DOHH2 (cell line): ENCODE data around the gene CTAGE1.

Experiments used
- H3F3A ChIP-seq: fragments of 200-600 bp; sonication (generic), shearing (Covaris generic); 2 replicates; pipeline ENCODE4 v1.6.0; 2016; ENCODE audit warnings: antibody characterized with exemption, mild to moderate bottlenecking; ENCODE audit not compliant: control insufficient read depth, insufficient read depth
- H3K27ac ChIP-seq: fragments of 200-600 bp; sonication (generic); 2 replicates; pipeline ENCODE4 v1.5.1; 2014; ENCODE audit warnings: low read depth, mild to moderate bottlenecking, low read length, moderate library complexity
- H3K27me3 ChIP-seq: fragments of 200-600 bp; sonication (generic); 2 replicates; pipeline ENCODE4 v1.6.1; 2014; ENCODE audit warnings: mild to moderate bottlenecking, low read length, mixed read lengths; ENCODE audit not compliant: control insufficient read depth
- H3K36me3 ChIP-seq: fragments of 200-600 bp; sonication (generic); 2 replicates; pipeline ENCODE4 v1.6.1; 2014; ENCODE audit warnings: mild to moderate bottlenecking, low read length, moderate library complexity, mixed read lengths; ENCODE audit not compliant: control insufficient read depth
- H3K4me1 ChIP-seq: fragments of 200-600 bp; sonication (generic); 2 replicates; pipeline ENCODE4 v1.6.1; 2014; ENCODE audit warnings: mild to moderate bottlenecking, low read length, mixed read lengths; ENCODE audit not compliant: control insufficient read depth
- H3K4me2 ChIP-seq: fragments of 200-600 bp; sonication (generic); 2 replicates; pipeline ENCODE4 v1.6.0; 2014; ENCODE audit warnings: mild to moderate bottlenecking, low read length, moderate library complexity
- H3K4me3 ChIP-seq: fragments of 200-600 bp; sonication (generic); 2 replicates; pipeline ENCODE4 v1.5.1; 2014; ENCODE audit warnings: mild to moderate bottlenecking, low read length, mixed read lengths
- H3K79me2 ChIP-seq: fragments of 200-600 bp; sonication (generic); 2 replicates; pipeline ENCODE4 v1.6.1; 2014; ENCODE audit warnings: mild to moderate bottlenecking, low read length, mixed read lengths; ENCODE audit not compliant: control insufficient read depth
- H3K9me2 ChIP-seq: fragments of 200-600 bp; sonication (generic); replicated peaks from 2 replicates; pipeline ENCODE4 v1.6.1; 2014; ENCODE audit warnings: mild to moderate bottlenecking, low read length, mixed read lengths; ENCODE audit not compliant: control insufficient read depth
- H3K9me3 ChIP-seq: fragments of 200-600 bp; sonication (generic); 2 replicates; pipeline ENCODE4 v1.6.1; 2014; ENCODE audit warnings: antibody characterized with exemption, low read length, mixed read lengths; ENCODE audit not compliant: control insufficient read depth, insufficient read depth
- H4K20me1 ChIP-seq: fragments of 200-600 bp; sonication (generic); 2 replicates; pipeline ENCODE4 v1.6.0; 2014; ENCODE audit warnings: low read depth, mild to moderate bottlenecking, antibody characterized with exemption, low read length, moderate library complexity; ENCODE audit not compliant: control insufficient read depth, insufficient read depth
- EZH2phosphoT487 ChIP-seq: fragments of 200-600 bp; sonication (generic); IDR thresholded peaks from 2 replicates; pipeline ENCODE4 v1.6.1; 2017; ENCODE audit warnings: borderline replicate concordance, mild to moderate bottlenecking, antibody characterized with exemption, low read length, moderate library complexity, mixed read lengths
- TF ChIP-seq, protein P1 (sequence below): fragments of 200-600 bp; sonication (generic); IDR thresholded peaks from one replicate; pipeline ENCODE4 v1.5.1; 2014; ENCODE audit warnings: antibody characterized with exemption, mild to moderate bottlenecking, low read depth, low read length; ENCODE audit not compliant: poor library complexity, severe bottlenecking

Gene CTAGE1

GRCh38 chr18:22370414-22370813 lies 47.3 kb downstream of the CTAGE1 start:
- Histone ChIP-seq H3K9me2 (no peaks in the 10 kb centered on the region), H3K4me2 (no peak overlapping the region), H3K36me3 (no peaks in the 10 kb centered on the region), H3F3A (no peaks in the 10 kb centered on the region), H3K4me1 (no peaks in the 10 kb centered on the region), H3K27ac (no peak overlapping the region), H3K79me2 (no peaks in the 10 kb centered on the region), H4K20me1 (no peaks in the 10 kb centered on the region), H3K27me3 (no peaks in the 10 kb centered on the region), H3K4me3 (no peak overlapping the region), H3K9me3 (no peaks in the 10 kb centered on the region)
- TF ChIP-seq, protein P1, sequence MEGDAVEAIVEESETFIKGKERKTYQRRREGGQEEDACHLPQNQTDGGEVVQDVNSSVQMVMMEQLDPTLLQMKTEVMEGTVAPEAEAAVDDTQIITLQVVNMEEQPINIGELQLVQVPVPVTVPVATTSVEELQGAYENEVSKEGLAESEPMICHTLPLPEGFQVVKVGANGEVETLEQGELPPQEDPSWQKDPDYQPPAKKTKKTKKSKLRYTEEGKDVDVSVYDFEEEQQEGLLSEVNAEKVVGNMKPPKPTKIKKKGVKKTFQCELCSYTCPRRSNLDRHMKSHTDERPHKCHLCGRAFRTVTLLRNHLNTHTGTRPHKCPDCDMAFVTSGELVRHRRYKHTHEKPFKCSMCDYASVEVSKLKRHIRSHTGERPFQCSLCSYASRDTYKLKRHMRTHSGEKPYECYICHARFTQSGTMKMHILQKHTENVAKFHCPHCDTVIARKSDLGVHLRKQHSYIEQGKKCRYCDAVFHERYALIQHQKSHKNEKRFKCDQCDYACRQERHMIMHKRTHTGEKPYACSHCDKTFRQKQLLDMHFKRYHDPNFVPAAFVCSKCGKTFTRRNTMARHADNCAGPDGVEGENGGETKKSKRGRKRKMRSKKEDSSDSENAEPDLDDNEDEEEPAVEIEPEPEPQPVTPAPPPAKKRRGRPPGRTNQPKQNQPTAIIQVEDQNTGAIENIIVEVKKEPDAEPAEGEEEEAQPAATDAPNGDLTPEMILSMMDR: no peak
- TF ChIP-seq EZH2phosphoT487: no peak

GRCh38 chr18:22368021-22368420 lies 49.7 kb downstream of the CTAGE1 start:
- no peak overlapping the region for H3K4me3 ChIP-seq
- H3K36me3 ChIP-seq: no peaks in the 10 kb centered on the region
- H3K4me2 ChIP-seq: no peak overlapping the region
- no peaks in the 10 kb centered on the region for H3F3A ChIP-seq
- no peaks in the 10 kb centered on the region for H3K9me3 ChIP-seq
- no peak for TF ChIP-seq EZH2phosphoT487
- TF ChIP-seq, protein P1: no peak
- no peak overlapping the region for H3K27ac ChIP-seq
- no peaks in the 10 kb centered on the region for H3K4me1 ChIP-seq
- no peaks in the 10 kb centered on the region for H3K9me2 ChIP-seq
- H3K27me3 ChIP-seq: no peaks in the 10 kb centered on the region
- H3K79me2 ChIP-seq: no peaks in the 10 kb centered on the region
- H4K20me1 ChIP-seq: no peaks in the 10 kb centered on the region

- H3K27me3 ChIP-seq: no peaks in the 10 kb centered on the region
- TF ChIP-seq, protein P1: no peak
- no peak for TF ChIP-seq EZH2phosphoT487
- H3K4me3 ChIP-seq: no peak overlapping the region
- no peaks in the 10 kb centered on the region for H3K79me2 ChIP-seq
- H3K27ac ChIP-seq: no peak overlapping the region
- no peak overlapping the region for H3K4me2 ChIP-seq
- no peaks in the 10 kb centered on the region for H4K20me1 ChIP-seq
- no peaks in the 10 kb centered on the region for H3K36me3 ChIP-seq
- H3K4me1 ChIP-seq: no peaks in the 10 kb centered on the region
- no peaks in the 10 kb centered on the region for H3K9me3 ChIP-seq
- no peaks in the 10 kb centered on the region for H3F3A ChIP-seq
- H3K9me2 ChIP-seq: no peaks in the 10 kb centered on the region
These were observed 50.4 kb downstream of the CTAGE1 start for GRCh38 chr18:22367303-22367702.
